ENCODE measurements around the gene FOXC2.

The FOXC2 gene

GRCh38 chr16:86571530-86571915, 4.9 kb downstream of the FOXC2 start:
- TF ChIP-seq SIN3A (IDR thresholded peaks at IDR 0.05; ENCODE audit: borderline replicate concordance, insufficient read depth, low read length), result no peak
- TF ChIP-seq, protein P1, sequence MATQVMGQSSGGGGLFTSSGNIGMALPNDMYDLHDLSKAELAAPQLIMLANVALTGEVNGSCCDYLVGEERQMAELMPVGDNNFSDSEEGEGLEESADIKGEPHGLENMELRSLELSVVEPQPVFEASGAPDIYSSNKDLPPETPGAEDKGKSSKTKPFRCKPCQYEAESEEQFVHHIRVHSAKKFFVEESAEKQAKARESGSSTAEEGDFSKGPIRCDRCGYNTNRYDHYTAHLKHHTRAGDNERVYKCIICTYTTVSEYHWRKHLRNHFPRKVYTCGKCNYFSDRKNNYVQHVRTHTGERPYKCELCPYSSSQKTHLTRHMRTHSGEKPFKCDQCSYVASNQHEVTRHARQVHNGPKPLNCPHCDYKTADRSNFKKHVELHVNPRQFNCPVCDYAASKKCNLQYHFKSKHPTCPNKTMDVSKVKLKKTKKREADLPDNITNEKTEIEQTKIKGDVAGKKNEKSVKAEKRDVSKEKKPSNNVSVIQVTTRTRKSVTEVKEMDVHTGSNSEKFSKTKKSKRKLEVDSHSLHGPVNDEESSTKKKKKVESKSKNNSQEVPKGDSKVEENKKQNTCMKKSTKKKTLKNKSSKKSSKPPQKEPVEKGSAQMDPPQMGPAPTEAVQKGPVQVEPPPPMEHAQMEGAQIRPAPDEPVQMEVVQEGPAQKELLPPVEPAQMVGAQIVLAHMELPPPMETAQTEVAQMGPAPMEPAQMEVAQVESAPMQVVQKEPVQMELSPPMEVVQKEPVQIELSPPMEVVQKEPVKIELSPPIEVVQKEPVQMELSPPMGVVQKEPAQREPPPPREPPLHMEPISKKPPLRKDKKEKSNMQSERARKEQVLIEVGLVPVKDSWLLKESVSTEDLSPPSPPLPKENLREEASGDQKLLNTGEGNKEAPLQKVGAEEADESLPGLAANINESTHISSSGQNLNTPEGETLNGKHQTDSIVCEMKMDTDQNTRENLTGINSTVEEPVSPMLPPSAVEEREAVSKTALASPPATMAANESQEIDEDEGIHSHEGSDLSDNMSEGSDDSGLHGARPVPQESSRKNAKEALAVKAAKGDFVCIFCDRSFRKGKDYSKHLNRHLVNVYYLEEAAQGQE (IDR thresholded peaks at IDR 0.05; ENCODE audit: insufficient read depth in 1 of 2, low read depth in 2 of 2, low read length in 2 of 2), result no peak
- TF ChIP-seq TAF1 (IDR thresholded peaks at IDR 0.05; ENCODE audit: borderline replicate concordance, insufficient read depth, low read length), result no peak
- no peak for TF ChIP-seq FOXP2 (optimal IDR thresholded peaks at IDR 0.05; ENCODE audit: borderline replicate concordance, extremely low read depth, extremely low read length, insufficient read depth)

GRCh38 chr16:86572041-86572521, 5.5 kb downstream of the FOXC2 start:
- TF ChIP-seq POLR2AphosphoS5 (IDR thresholded peaks at IDR 0.05; ENCODE audit: low read depth, low read length) (no peak), TAF1 (IDR thresholded peaks at IDR 0.05; ENCODE audit: borderline replicate concordance, insufficient read depth, low read length) (no peak), SIN3A (IDR thresholded peaks at IDR 0.05; ENCODE audit: borderline replicate concordance, insufficient read depth, low read length) (no peak), FOXP2 (optimal IDR thresholded peaks at IDR 0.05; ENCODE audit: borderline replicate concordance, extremely low read depth, extremely low read length, insufficient read depth) (no peak)
- TF ChIP-seq, protein P1 (IDR thresholded peaks at IDR 0.05; ENCODE audit: insufficient read depth in 1 of 2, low read depth in 2 of 2, low read length in 2 of 2), result no peak

DNA sequence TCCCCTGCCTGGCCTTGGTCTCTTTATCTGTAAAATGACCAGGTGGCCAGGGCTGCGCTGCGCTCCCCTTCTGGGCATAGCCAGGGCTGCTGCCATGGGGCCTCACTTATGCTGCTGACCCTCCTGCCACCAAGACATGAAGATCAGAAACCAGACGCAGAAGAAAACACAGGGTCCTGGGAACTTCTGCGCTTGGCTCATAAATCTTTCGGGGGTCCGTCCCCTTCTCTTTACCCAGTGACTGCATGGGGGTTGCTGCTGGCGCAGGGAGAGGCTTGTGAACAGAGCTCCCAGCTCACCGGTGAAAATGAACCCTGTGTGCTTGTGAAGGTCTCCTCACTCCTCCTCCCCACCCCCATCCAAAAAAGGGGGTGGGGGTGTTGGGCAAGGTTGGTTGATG, 6.0 kb downstream of the FOXC2 start:
- no peak for TF ChIP-seq SIN3A (IDR thresholded peaks at IDR 0.05; ENCODE audit: borderline replicate concordance, insufficient read depth, low read length)
- no peak for TF ChIP-seq POLR2AphosphoS5 (IDR thresholded peaks at IDR 0.05; ENCODE audit: low read depth, low read length)
- TF ChIP-seq TAF1 (IDR thresholded peaks at IDR 0.05; ENCODE audit: borderline replicate concordance, insufficient read depth, low read length), result no peak
- TF ChIP-seq FOXP2 (optimal IDR thresholded peaks at IDR 0.05; ENCODE audit: borderline replicate concordance, extremely low read depth, extremely low read length, insufficient read depth), result no peak
- TF ChIP-seq, protein P1 (IDR thresholded peaks at IDR 0.05; ENCODE audit: insufficient read depth in 1 of 2, low read depth in 2 of 2, low read length in 2 of 2), result no peak

GRCh38 chr16:86573215-86573614, 6.6 kb downstream of the FOXC2 start:
- no peak for TF ChIP-seq FOXP2 (optimal IDR thresholded peaks at IDR 0.05; ENCODE audit: borderline replicate concordance, extremely low read depth, extremely low read length, insufficient read depth)

GRCh38 chr16:86573646-86574508, 7.2 kb downstream of the FOXC2 start:
- no peak for TF ChIP-seq POLR2AphosphoS5 (IDR thresholded peaks at IDR 0.05; ENCODE audit: low read depth, low read length)

- TF ChIP-seq FOXP2 (optimal IDR thresholded peaks at IDR 0.05; ENCODE audit: borderline replicate concordance, extremely low read depth, extremely low read length, insufficient read depth) (no peak), SIN3A (IDR thresholded peaks at IDR 0.05; ENCODE audit: borderline replicate concordance, insufficient read depth, low read length) (no peak)
These were observed 8.0 kb downstream of the FOXC2 start for GRCh38 chr16:86574646-86575045.

Data from PFSK-1 (cell line).